ENCODE results near the gene NPTX1. TPM values are rescaled to one million over a fixed set of nuclear protein-coding genes. Genes with fewer than 3 reads are reported as not detected.

The NPTX1 gene
- total and polyA plus RNA-seq, 9 of the 15 experiments (the other 6 are each of a cell fraction or from before 2014, with no cell fraction given): 0.04 TPM; not detected in 8

GRCh38 chr17:80519091-80519781 lies 42.8 kb upstream of the NPTX1 start:
- H2AFZ ChIP-seq (ENCODE audit: low read depth, low read length): no peak overlapping the region
- H3K79me2 ChIP-seq (ENCODE audit: control insufficient read depth, insufficient read depth, low read length): no peaks in the 10 kb centered on the region
- H3K27me3 ChIP-seq (ENCODE audit: control insufficient read depth in 2 of 2, insufficient read depth in 2 of 2, low read length in 2 of 2): peaks cover 64 to 78% of the 10 kb centered on the region in 2 experiments
- 1% methylated on average over 7 of the region's 7 CpGs for whole genome bisulfite sequencing (ENCODE audit: insufficient coverage, low coverage, missing lambda C conversion rate)
- H3K9me3 ChIP-seq (replicated peaks; ENCODE audit: control insufficient read depth, insufficient read depth, low read depth, low read length): peaks cover 4% of the 10 kb centered on the region; the same call in 1 of the 2 replicates
- DNase-seq (ENCODE audit: extremely low read depth in 1 of 4, low spot score in 3 of 4) (no peak), FAIRE-seq (no peak), ATAC-seq (no peak)
- H3K9ac ChIP-seq (ENCODE audit: insufficient read depth in 1 of 2, low read depth in 2 of 2, low read length in 2 of 2): no peak overlapping the region
- in situ Hi-C loops (cut with MboI): no loop called here
- intact Hi-C loops (cut with micrococcal nuclease): no loop called here
- BruUV-seq (replicated peaks): no TSS peak
- H3K36me3 ChIP-seq (ENCODE audit: control insufficient read depth, insufficient read depth, low read length): no peaks in the 10 kb centered on the region
- no peak overlapping the region for H3K27ac ChIP-seq (ENCODE audit: extremely low read depth, low read depth, low read length)
- H3K4me2 ChIP-seq (ENCODE audit: insufficient read depth, low read length): no peak overlapping the region
- ChIA-PET CTCF (ENCODE audit: low intra/inter-chr PET ratio) (no interaction called here), POLR2A (interaction anchor here (0.9 kb wide), 1 partner anchor 10 kb away, joined by 3 read pairs; no protein-coding TSS in a partner anchor)
- H4K20me1 ChIP-seq (replicated peaks; ENCODE audit: control insufficient read depth, insufficient read depth, low read length): peaks cover 7% of the 10 kb centered on the region; the same call in 1 of the 2 replicates
- no peaks in the 10 kb centered on the region for H3K9me1 ChIP-seq (ENCODE audit: control insufficient read depth, insufficient read depth, low read length)
- H3K4me1 ChIP-seq (replicated peaks in 1 of 2; ENCODE audit: control insufficient read depth in 2 of 2, insufficient read depth in 2 of 2, low read length in 2 of 2): 0 out of 5 replicates have a peak, but pooled peaks cover 0 to 3% of the 10 kb centered on the region in 2 experiments
- H3K4me3 ChIP-seq: no peak overlapping the region
- TF ChIP-seq MITF (IDR thresholded peaks at IDR 0.05): no peak
- no peak for TF ChIP-seq E2F1 (CRISPR knock-in tag; IDR thresholded peaks at IDR 0.05)
- TF ChIP-seq SFPQ (IDR thresholded peaks at IDR 0.05; ENCODE audit: low read depth, low read length): no peak
- no peak for TF ChIP-seq NELFE (IDR thresholded peaks at IDR 0.05; ENCODE audit: insufficient read depth, insufficient read length)
- no peak for TF ChIP-seq SMAD2 (IDR thresholded peaks at IDR 0.05; ENCODE audit: low read depth, low read length)
- TF ChIP-seq XRCC3 (IDR thresholded peaks at IDR 0.05): no peak
- TF ChIP-seq SMC3 (conservative IDR thresholded peaks at IDR 0.05; ENCODE audit: insufficient read depth, low read depth, low read length): no peak
- TF ChIP-seq SAFB (IDR thresholded peaks at IDR 0.05; ENCODE audit: borderline replicate concordance, low read depth, low read length): no peak
- TF ChIP-seq ASH1L (IDR thresholded peaks at IDR 0.05; ENCODE audit: borderline replicate concordance, low read depth, partially characterized antibody): no peak
- no peak for TF ChIP-seq ZNF354B (CRISPR knock-in tag; IDR thresholded peaks at IDR 0.05)
- TF ChIP-seq ID3 (CRISPR knock-in tag; IDR thresholded peaks at IDR 0.05): no peak
- no peak for TF ChIP-seq ID3 (tag; IDR thresholded peaks at IDR 0.05)
- no peak for TF ChIP-seq NBN (IDR thresholded peaks at IDR 0.05; ENCODE audit: low read depth)
- no peak for TF ChIP-seq SREBF1 (IDR thresholded peaks at IDR 0.05; ENCODE audit: borderline replicate concordance, low read depth, low read length)
- TF ChIP-seq BCL6 (CRISPR knock-in tag; IDR thresholded peaks at IDR 0.05): no peak
- no peak for TF ChIP-seq HLTF (IDR thresholded peaks at IDR 0.05)
